HG02970 (cell line): Measurements from ENCODE around the gene YIPF2.
"Not testable (repeated sequence)": the region's sequence is repeated elsewhere in the genome, so short reads cannot be mapped to it uniquely, and the experiment has no call there.

ENCODE experiments used
- ATAC-seq: cut with Tn5 transposase; IDR thresholded peaks from one replicate; pipeline ENCODE4 v1.9.1; 2021; ENCODE audit warnings: mild to moderate bottlenecking, moderate library complexity, moderate number of reproducible peaks; ENCODE audit not compliant: unreplicated experiment, low FRiP score

Gene YIPF2

DNA sequence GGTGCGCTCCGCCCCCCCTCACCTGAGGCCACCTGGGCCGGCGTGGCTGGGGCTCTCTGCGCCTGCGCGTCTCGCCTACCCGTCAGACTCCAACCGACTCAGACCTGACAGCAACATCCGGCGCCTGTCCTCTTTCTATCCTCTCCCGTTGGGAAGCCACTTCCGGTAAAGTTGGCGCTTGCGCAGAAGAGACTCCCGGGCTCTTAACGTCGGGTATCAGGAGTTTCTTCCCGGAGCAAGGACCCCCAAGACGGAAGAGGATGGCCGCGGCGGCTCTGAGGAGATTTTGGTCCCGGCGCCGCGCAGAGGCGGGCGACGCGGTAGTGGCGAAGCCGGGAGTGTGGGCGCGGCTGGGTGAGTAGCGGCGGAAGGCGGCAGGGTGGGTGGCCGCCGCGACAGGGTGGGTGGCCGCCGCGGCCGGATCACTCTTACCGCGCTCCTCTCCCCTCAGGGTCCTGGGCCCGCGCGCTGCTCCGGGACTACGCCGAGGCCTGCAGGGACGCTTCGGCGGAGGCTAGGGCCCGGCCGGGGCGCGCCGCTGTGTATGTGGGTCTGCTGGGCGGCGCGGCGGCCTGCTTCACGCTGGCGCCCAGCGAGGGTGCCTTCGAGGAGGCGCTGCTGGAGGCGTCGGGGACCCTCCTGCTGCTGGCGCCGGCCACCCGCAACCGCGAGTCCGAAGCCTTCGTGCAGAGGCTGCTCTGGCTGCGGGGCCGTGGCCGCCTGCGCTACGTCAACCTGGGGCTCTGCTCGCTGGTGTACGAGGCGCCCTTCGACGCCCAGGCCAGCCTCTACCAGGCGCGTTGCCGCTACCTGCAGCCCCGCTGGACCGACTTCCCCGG is at the start of gene YIPF2, which contains the start of gene TIMM29:
TSS of gene YIPF2 (minus strand) at position 77 of the 839 bp plus-strand sequence. CDS start 229 bp downstream, outside the sequence.
TSS of gene TIMM29 (plus strand) at position 249 of the 839 bp plus-strand sequence. CDS start at position 261, 12 bp downstream.
- ATAC-seq = peak; percentile 80

DNA sequence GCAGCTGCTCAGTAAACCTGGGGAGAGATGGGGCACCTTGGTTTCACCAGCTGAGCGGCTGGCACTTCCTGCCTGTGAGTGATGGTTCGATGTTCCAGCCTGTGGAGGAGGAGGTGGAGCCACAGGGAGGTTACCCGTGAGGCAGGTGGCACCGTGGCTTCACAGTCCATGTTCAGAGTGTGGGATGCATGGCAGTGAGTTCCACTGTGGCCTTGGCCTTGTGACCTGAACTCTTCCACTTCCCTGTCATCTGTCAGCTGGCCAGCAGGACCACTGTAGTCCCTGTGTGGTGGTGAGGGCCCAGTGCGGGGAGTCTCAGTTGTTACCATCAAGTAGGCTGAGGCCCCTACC is 49.3 kb upstream of the YIPF2 start:
- ATAC-seq = no peak

GRCh38 chr19:10976131-10976892 is 47.9 kb upstream of the YIPF2 start:
- no peak for ATAC-seq

DNA sequence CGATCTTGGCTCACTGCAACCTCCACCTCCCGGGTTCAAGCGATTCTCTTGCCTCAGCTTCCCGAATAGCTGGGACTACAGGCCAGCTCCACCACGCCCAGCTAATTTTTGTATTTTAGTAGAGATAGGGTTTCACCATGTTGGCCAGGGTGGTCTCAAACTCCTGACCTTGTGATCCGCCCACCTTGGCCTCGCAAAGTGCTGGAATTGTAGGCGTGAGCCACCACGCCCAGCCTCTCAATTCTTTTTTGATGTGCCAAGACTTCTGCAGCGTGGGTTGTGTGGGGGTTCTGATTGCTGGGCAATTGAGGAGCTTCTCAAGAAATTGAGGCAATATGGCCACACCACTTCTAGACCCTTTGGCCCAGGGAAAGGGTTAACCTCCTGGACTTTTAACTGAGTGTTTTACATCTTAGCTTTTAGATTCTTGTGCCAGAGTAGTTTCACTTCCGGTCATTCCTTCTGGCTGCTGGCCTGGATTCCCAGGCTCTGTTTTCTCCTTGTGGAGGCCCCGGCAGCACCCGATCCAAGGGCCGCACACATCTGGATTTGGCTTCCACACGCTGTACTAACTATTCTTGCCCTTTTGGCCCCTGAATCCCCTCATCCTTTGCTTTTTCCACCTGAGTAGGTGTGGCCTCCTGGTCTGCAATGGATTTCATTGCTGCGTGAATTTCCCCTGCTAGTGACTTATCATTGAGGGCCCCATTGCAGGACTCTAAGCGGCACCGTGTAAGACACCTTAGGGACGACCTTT is 47.1 kb upstream of the YIPF2 start:
- no peak for ATAC-seq

- no peak for ATAC-seq
Measured at GRCh38 chr19:10971107-10971726, 42.8 kb upstream of the YIPF2 start.

DNA sequence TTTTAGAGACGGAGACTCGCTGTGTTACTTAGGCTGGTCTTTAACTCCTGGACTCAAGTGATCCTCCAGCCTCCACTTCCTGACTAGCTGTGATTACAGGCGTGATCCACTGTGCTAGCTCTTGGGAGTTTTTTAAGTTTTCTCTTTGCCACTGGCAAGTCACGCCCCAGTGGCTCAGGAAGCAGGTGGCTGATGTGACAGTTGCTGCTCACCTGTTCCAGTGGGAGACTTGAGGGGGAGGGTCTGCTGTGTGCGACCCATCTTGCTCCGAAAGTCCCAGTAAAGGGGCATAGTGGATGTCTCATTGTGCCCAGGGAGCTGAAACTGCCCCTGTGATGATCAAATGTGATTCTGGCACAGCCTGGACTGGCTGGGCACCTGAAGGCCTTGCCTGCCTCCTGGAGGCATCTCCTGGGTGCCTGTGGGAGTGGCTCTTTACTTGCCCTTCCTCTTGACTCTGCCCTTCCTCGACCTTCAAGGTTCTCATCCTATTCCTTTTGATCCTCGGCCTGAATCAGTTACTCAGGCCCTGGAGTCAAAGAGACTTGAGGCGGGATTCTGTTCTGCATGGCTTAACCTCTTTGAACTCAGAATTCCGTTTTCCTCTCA is 40.2 kb upstream of the YIPF2 start:
- no peak for ATAC-seq

- no peak for ATAC-seq
Measured at GRCh38 chr19:10966809-10967208, 38.4 kb upstream of the YIPF2 start.

DNA sequence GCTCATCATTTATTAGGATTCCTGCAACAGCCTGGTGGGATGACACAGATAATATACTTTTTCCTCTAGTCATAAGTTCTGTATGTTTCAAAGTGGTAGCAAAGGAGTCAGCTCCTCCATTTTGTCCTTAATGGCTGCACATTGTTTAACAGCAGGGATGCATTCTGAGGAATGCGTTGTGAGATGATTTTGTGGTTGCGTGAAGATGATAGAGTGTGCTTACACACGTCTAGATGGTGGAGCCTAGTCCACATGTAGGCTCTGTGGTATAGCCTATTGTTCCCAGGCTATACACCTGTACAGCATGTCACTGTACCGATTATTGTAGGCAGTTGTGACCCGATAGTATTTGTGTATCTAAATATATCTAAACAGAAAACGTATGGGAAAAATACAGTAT is 37.0 kb upstream of the YIPF2 start:
- ATAC-seq = no peak

DNA sequence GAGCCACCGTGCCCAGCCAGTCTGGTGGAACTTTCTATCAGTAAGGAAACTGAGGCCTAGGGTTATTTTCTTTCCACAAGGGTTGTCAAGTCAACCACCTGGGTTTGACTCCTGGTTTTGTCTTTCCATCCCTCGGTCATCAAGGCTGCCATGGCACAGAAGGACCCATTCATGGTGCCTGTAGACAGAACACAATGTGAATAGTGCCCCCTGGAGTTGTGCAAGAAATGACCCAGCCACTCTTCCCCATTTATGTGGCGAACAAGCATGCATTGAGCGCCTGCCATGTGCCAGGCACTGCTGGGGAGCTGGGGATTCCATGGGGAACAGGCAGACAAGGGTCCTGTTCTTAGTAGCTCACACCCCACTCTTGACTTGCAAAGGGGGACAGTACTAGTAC is 36.5 kb upstream of the YIPF2 start:
- no peak for ATAC-seq

DNA sequence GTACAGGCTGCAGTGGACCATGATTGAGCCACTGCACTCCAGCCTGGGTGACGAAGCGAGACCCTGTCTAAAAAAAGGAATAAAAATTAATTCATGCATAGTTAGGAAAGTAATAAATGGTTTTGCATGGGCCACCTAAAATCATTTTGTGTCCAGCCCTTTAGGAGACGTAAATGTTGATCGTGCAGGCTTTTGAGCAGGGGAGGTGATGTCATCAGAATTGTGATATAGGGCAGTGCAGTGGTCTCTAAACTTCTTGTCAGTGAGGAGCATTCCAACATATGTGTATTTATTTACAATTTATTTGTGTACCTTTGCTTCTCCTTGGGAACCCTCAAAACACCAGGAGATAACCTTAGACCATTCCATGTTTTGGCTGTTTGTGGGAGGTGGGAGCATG is 35.4 kb upstream of the YIPF2 start:
- ATAC-seq = no peak

GRCh38 chr19:10962863-10963262 is 34.4 kb upstream of the YIPF2 start:
- ATAC-seq = no peak

DNA sequence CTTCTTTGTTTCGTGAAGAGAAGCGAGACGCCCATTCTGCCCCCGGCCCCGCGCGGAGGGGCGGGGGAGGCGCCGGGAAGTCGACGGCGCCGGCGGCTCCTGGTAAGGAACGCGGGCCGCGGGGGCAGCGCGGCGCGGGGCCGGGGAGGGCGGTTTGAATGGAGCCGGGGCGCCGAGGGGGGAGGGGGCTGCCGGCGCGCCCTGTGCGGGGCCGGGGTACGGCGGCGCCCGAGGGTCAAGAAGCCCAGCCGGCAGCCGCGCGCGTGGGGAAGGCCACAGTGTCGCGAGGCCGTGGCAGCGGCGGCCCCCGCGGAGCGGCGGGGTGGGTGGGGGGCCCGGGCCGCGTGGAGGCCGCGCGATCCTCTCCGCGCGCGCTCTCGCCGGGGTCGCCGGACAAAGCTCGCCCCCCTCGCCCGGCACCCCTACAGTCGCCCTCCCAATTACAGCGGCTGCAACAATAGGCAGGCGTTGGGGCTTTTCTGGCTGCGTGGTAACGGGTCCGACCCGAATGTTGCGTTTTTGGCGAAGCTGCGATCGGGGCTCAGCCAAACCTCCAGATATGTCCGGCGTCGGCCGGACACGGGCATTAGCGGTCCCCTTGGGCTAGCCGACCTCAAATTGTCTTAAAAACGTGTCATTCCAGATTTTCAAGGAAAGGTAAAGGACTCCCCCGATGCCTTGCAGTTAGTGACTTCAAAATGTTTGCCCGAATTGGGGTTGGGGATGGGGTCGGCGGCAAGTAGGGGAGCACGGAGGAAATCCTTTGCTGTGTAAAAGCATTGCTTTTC is 32.8 kb upstream of the YIPF2 start:
- peak; percentile 43 for ATAC-seq

GRCh38 chr19:10960314-10961072 is 32.1 kb upstream of the YIPF2 start, which contains the start of gene SMARCA4:
Gene SMARCA4, plus strand, starts transcription at chr19:10961030. Its CDS starts 23,122 bp downstream, at chr19:10984152.
- peak; percentile 76 for ATAC-seq

GRCh38 chr19:10959277-10959968 is 31.0 kb upstream of the YIPF2 start:
- ATAC-seq = not testable (repeated sequence)

DNA sequence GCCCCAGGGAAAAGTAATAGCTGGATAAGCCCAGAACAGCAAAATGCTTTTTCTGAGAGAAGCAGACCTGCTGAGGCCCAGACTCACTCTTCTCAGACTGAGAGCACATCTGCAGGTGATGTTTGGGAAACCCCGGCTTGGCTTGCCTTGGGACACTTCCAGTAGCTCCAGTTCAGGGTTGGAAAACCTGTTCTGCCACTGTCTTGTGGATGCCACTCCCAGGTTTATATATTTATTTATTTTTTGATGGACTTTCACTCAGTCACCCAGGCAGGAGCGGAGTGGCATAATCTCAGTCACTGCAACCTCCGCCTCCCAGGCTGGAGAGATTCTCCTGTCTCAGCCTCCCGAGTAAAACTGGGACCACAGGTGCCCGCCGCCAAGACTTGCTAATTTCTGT is 24.4 kb upstream of the YIPF2 start:
- ATAC-seq = no peak

DNA sequence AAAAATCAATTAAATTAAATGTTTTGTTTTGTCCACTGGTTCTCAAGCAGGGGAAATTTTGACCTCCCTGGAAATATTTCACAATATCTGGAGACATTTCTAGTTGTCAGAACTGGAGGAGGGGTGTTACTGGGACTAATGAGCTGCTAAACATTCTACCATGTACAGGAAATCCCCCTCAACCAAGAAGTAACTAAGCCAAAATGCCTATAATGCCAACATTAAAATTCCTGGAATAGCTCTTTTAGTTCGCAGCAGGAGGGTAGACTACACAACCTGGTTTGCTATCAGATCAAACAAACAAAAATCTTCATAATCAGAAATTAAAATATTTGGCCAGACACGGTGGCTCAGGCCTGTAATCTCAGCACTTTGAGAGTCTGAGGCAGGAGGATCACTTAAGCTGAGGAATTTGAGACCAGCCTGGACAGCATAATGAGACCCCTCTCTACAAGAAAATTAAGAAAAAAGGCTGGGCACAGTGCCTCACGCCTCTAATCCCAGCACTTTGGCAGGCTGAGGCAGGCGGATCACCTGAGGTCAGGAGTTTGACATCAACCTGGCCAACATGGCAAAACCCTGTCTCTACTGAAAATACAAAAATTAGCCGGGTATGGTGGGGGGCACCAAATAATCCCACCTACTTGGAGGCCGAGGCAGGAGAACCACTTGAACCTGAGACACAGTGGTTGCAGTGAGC is 18.7 kb upstream of the YIPF2 start:
- no peak for ATAC-seq

- ATAC-seq = no peak
Measured at GRCh38 chr19:10945264-10945663, 16.8 kb upstream of the YIPF2 start.
